Measurements from ENCODE around the gene CHMP5.

DNA sequence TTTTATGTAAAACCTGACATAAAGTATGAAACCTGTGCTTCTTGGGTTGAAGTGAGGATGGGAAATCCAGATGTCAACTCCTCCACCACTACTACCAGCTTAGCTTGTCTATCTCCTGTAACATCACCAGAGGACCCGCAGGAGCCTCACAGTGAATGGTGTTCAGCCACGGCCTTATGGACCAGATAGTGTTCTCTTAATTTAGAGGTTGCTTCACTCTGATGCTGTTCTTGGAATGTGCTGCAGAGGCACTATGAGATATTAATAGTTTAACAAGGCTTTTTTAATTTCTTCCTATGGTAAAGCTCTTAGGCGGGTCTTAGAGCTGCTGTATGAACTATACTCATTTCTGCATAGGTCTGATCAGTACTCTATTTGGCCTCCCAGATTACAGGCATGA is 53.4 kb downstream of the CHMP5 start:
- TF ChIP-seq, protein P1, sequence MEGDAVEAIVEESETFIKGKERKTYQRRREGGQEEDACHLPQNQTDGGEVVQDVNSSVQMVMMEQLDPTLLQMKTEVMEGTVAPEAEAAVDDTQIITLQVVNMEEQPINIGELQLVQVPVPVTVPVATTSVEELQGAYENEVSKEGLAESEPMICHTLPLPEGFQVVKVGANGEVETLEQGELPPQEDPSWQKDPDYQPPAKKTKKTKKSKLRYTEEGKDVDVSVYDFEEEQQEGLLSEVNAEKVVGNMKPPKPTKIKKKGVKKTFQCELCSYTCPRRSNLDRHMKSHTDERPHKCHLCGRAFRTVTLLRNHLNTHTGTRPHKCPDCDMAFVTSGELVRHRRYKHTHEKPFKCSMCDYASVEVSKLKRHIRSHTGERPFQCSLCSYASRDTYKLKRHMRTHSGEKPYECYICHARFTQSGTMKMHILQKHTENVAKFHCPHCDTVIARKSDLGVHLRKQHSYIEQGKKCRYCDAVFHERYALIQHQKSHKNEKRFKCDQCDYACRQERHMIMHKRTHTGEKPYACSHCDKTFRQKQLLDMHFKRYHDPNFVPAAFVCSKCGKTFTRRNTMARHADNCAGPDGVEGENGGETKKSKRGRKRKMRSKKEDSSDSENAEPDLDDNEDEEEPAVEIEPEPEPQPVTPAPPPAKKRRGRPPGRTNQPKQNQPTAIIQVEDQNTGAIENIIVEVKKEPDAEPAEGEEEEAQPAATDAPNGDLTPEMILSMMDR (conservative IDR thresholded peaks at IDR 0.05; ENCODE audit: low read depth, low read length), result no peak
- TF ChIP-seq EZH2 (IDR thresholded peaks at IDR 0.05; ENCODE audit: borderline replicate concordance, low read depth, low read length, poor library complexity, severe bottlenecking), result no peak
